PC-3 (cell line): ENCODE measurements around the gene IRX4. TPM values are rescaled to one million over a fixed set of nuclear protein-coding genes. Genes with fewer than 3 reads are reported as not detected.

ENCODE experiments used
- ATAC-seq: fragments of 200-7000 bp; cut with Tn5 transposase; 2 replicates; pipeline ENCODE4 v1.9.1; 2020; ENCODE audit warnings: mild to moderate bottlenecking, moderate library complexity
- BruUV-seq: library from RNA; stranded (reverse); fragments of 400-500 nt; replicated peaks from 2 replicates; lab custom pipeline; 2021; lab: Mats Ljungman, UMichigan
- CTCF ChIA-PET: fragments of 300-600 bp; sonication (Branson Sonifier 250); formaldehyde crosslinking; loops from one replicate; lab custom pipeline; 2022; ENCODE audit warnings: antibody characterized with exemption; lab: Charles Lee
- POLR2A ChIA-PET: fragments of 300-600 bp; sonication (Branson Sonifier 250); formaldehyde crosslinking; loops from one replicate; lab custom pipeline; 2022; ENCODE audit warnings: antibody characterized with exemption; ENCODE audit not compliant: unreplicated experiment; lab: Charles Lee
- DNase-seq: peaks from one replicate; pipeline ENCODE4 v3.0.0-alpha.2; 2015
- H2AFZ ChIP-seq: fragments of 300-600 bp; sonication (generic); 2 replicates; pipeline ENCODE4 v1.6.0; 2016; ENCODE audit warnings: antibody characterized with exemption, low read length
- H3F3A ChIP-seq: fragments of 300-600 bp; sonication (generic); one replicate; pipeline ENCODE4 v1.6.0; 2017; ENCODE audit warnings: antibody characterized with exemption, low read length, control low read depth, mild to moderate bottlenecking; ENCODE audit not compliant: unreplicated experiment
- H3K27ac ChIP-seq: fragments of 300-600 bp; sonication (generic); 2 replicates; pipeline ENCODE4 v1.5.1; 2016; ENCODE audit warnings: mild to moderate bottlenecking, low read length
- H3K27me3 ChIP-seq: fragments of 300-600 bp; sonication (generic); 2 replicates; pipeline ENCODE4 v1.6.1; 2016; ENCODE audit warnings: low read length, mixed read lengths
- H3K36me3 ChIP-seq: fragments of 300-600 bp; sonication (generic); 2 replicates; pipeline ENCODE4 v1.6.1; 2016; ENCODE audit warnings: low read depth, mixed run types, low read length, mixed read lengths
- H3K4me1 ChIP-seq: fragments of 300-600 bp; sonication (generic); 2 replicates; pipeline ENCODE4 v1.5.1; 2016; ENCODE audit warnings: low read length; ENCODE audit not compliant: insufficient read depth
- H3K4me2 ChIP-seq: fragments of 300-600 bp; sonication (generic); 2 replicates; pipeline ENCODE4 v1.6.0; 2016; ENCODE audit warnings: low read length
- H3K4me3 ChIP-seq: fragments of 300-600 bp; sonication (generic); 2 replicates; pipeline ENCODE4 v1.5.1; 2016; ENCODE audit warnings: mild to moderate bottlenecking, low read length, mixed read lengths
- H3K79me2 ChIP-seq: fragments of 300-600 bp; sonication (generic); 2 replicates; pipeline ENCODE4 v1.6.1; 2017; ENCODE audit warnings: low read length, mixed read lengths
- H3K9ac ChIP-seq: fragments of 300-600 bp; sonication (generic); 2 replicates; pipeline ENCODE4 v1.6.0; 2016; ENCODE audit warnings: mild to moderate bottlenecking, low read length
- H3K9me2 ChIP-seq: fragments of 300-600 bp; sonication (generic); replicated peaks from 2 replicates; pipeline ENCODE4 v1.6.1; 2016; ENCODE audit warnings: mixed run types, low read length, mixed read lengths
- H3K9me3 ChIP-seq: fragments of 300-600 bp; sonication (generic); 2 replicates; pipeline ENCODE4 v1.6.1; 2016; ENCODE audit warnings: low read length, mixed read lengths
- H4K20me1 ChIP-seq: fragments of 300-600 bp; sonication (generic); 2 replicates; pipeline ENCODE4 v1.6.1; 2016; ENCODE audit warnings: low read length, mixed read lengths
- EZH2 ChIP-seq: fragments of 300-600 bp; sonication (generic); IDR thresholded peaks from one replicate; pipeline ENCODE4 v1.6.1; 2017; ENCODE audit warnings: antibody characterized with exemption, mild to moderate bottlenecking, low read length; ENCODE audit not compliant: unreplicated experiment
- EZH2phosphoT487 ChIP-seq: fragments of 300-600 bp; sonication (generic); IDR thresholded peaks from 2 replicates; pipeline ENCODE4 v1.6.1; 2018; ENCODE audit warnings: mild to moderate bottlenecking, antibody characterized with exemption, low read length, borderline replicate concordance
- intact Hi-C: fragments of 100-400 bp; cut with micrococcal nuclease; formaldehyde crosslinking; loops from 2 replicates; pipeline ENCODE4 v1.9.0; 2023
- total RNA-seq: library from RNA; depleted of rRNA; stranded (reverse); fragments of >200 nt; gene quantifications from 2 replicates; pipeline ENCODE4 v1.2.3, GENCODE V29; 2014
- TF ChIP-seq, protein P1 (sequence below): fragments of 300-600 bp; sonication (generic); conservative IDR thresholded peaks from 2 replicates; pipeline ENCODE4 v1.5.1; 2017; ENCODE audit warnings: antibody characterized with exemption, low read depth, mild to moderate bottlenecking, low read length

IRX4 gene
- total RNA-seq, 1 experiment from 2014 or later = not detected

DNA sequence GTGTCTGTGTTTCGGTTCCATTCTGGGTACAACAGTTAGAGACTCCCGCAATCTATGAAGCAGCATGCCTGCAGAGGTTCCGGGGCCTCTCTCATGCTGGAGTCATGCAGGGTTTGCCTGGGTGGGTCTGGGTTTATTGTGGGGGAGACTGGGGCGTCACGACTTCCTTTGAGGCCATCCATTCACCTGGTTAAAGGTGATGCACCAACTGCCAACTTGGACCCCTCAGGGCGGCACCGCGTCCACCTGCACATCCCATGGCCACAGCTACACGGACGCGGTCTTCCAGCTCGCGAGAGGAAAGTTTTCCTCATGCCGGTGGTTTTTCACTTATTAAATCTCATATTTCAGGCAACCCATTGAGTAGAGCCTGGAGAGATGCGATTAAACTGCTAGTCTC is 30.9 kb upstream of the IRX4 start:
- Histone ChIP-seq H3K9me2 (no peaks in the 10 kb centered on the region), H3K36me3 (no peaks in the 10 kb centered on the region), H3K4me3 (no peak overlapping the region), H3K4me2 (no peak overlapping the region), H2AFZ (no peak overlapping the region), H3F3A (no peaks in the 10 kb centered on the region), H3K9ac (no peak overlapping the region), H3K79me2 (no peaks in the 10 kb centered on the region), H4K20me1 (no peaks in the 10 kb centered on the region), H3K9me3 (no peaks in the 10 kb centered on the region), H3K27ac (no peak overlapping the region), H3K27me3 (peaks cover 44% of the 10 kb centered on the region), H3K4me1 (no peaks in the 10 kb centered on the region)
- TF ChIP-seq, protein P1, sequence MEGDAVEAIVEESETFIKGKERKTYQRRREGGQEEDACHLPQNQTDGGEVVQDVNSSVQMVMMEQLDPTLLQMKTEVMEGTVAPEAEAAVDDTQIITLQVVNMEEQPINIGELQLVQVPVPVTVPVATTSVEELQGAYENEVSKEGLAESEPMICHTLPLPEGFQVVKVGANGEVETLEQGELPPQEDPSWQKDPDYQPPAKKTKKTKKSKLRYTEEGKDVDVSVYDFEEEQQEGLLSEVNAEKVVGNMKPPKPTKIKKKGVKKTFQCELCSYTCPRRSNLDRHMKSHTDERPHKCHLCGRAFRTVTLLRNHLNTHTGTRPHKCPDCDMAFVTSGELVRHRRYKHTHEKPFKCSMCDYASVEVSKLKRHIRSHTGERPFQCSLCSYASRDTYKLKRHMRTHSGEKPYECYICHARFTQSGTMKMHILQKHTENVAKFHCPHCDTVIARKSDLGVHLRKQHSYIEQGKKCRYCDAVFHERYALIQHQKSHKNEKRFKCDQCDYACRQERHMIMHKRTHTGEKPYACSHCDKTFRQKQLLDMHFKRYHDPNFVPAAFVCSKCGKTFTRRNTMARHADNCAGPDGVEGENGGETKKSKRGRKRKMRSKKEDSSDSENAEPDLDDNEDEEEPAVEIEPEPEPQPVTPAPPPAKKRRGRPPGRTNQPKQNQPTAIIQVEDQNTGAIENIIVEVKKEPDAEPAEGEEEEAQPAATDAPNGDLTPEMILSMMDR = no peak
- TF ChIP-seq EZH2phosphoT487 (no peak), EZH2 (no peak)
- BruUV-seq = no TSS peak
- DNase-seq = no peak
- ATAC-seq = no peak
- POLR2A ChIA-PET = no interaction called here
- intact Hi-C loops = no loop called here
- CTCF ChIA-PET = no interaction called here

DNA sequence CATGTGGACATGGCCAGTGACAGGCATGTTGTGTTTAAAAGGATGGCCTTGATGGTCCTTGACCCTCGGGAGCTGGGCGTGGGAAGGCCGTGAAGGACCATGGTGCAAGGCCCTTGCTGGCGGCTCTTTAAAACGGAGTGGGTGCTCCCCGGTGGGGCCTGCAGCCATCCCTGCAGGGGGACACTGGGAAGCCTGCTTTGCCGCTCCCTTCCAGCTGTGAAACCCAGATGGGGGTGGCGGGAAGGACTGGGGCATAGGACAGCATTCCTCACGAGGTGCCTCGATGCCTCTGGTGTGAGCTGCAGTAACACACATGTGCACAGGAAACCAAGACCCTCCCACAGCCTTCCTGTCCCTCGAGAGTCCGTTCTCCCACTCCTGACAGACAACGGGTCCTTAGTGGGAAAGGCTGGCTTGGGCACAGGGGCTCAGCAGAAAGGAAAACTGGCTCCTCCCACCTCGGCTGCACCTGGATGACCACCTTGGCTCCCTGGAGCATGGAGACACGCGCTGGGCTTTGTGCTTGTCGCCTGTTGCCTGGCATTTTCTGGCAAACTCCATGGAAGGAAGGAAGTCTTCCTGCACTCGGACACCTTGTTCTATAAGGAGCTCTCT is 30.3 kb upstream of the IRX4 start:
- DNase-seq = no peak
- H2AFZ ChIP-seq = no peak overlapping the region
- TF ChIP-seq EZH2phosphoT487 (no peak), EZH2 (no peak)
- TF ChIP-seq, protein P1 = no peak
- no peaks in the 10 kb centered on the region for H4K20me1 ChIP-seq
- no peaks in the 10 kb centered on the region for H3F3A ChIP-seq
- no TSS peak for BruUV-seq
- H3K4me3 ChIP-seq = no peak overlapping the region
- POLR2A ChIA-PET = no interaction called here
- H3K79me2 ChIP-seq = no peaks in the 10 kb centered on the region
- no peak for ATAC-seq
- no peaks in the 10 kb centered on the region for H3K9me2 ChIP-seq
- H3K4me2 ChIP-seq = no peak overlapping the region
- H3K4me1 ChIP-seq = no peaks in the 10 kb centered on the region
- no peak overlapping the region for H3K27ac ChIP-seq
- no peaks in the 10 kb centered on the region for H3K9me3 ChIP-seq
- no peaks in the 10 kb centered on the region for H3K36me3 ChIP-seq
- intact Hi-C loops = no loop called here
- CTCF ChIA-PET = no interaction called here
- H3K9ac ChIP-seq = no peak overlapping the region
- peaks cover 47% of the 10 kb centered on the region for H3K27me3 ChIP-seq

DNA sequence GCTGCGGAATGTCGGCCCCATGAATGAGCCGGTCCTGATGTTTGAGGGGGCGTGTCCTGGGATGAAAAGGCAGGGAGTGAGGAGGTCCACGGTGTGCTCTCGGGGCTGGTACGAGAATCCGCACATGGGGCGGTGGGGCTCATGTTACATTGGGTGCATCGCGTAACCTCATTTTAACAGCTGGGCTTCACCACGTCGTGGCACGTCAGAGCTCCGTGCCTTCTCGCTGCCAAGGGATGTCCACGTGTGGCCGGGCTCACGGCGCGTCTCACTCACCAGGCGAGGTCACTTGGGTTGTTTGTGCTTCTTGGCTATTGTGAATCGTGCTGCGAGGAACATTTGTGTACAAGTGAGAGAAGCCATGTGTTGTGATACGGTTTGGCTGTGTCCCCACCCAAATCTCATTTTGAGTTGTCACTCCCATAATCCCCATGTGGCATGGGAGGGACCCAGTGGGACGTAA is 29.1 kb upstream of the IRX4 start:
- intact Hi-C loops = no loop called here
- POLR2A ChIA-PET = no interaction called here
- ATAC-seq = no peak

More for the DNA sequence above, 29.1 kb upstream of the IRX4 start:
- H2AFZ ChIP-seq = no peak overlapping the region
- no TSS peak for BruUV-seq
- H3K9me2 ChIP-seq = no peaks in the 10 kb centered on the region
- H3K4me1 ChIP-seq = no peaks in the 10 kb centered on the region
- H3K4me2 ChIP-seq = no peak overlapping the region
- no peak for DNase-seq
- H3K4me3 ChIP-seq = no peak overlapping the region
- H3K9ac ChIP-seq = no peak overlapping the region
- TF ChIP-seq EZH2 (no peak), EZH2phosphoT487 (no peak)
- TF ChIP-seq, protein P1 = no peak
- H3K27me3 ChIP-seq = peaks cover 59% of the 10 kb centered on the region
- H3F3A ChIP-seq = no peaks in the 10 kb centered on the region
- no peak overlapping the region for H3K27ac ChIP-seq
- no peaks in the 10 kb centered on the region for H3K36me3 ChIP-seq
- CTCF ChIA-PET = no interaction called here
- no peaks in the 10 kb centered on the region for H3K9me3 ChIP-seq
- no peaks in the 10 kb centered on the region for H3K79me2 ChIP-seq
- H4K20me1 ChIP-seq = no peaks in the 10 kb centered on the region
